ENCODE results near the gene BCL2L11. TPM values are rescaled to one million over a fixed set of nuclear protein-coding genes. Genes with fewer than 3 reads are reported as not detected.
A peak's percentile ranks its signal among the peaks of the same experiment; 100 is the strongest.

Gene BCL2L11
- total RNA-seq, 1 donor, result 2.2 TPM

DNA sequence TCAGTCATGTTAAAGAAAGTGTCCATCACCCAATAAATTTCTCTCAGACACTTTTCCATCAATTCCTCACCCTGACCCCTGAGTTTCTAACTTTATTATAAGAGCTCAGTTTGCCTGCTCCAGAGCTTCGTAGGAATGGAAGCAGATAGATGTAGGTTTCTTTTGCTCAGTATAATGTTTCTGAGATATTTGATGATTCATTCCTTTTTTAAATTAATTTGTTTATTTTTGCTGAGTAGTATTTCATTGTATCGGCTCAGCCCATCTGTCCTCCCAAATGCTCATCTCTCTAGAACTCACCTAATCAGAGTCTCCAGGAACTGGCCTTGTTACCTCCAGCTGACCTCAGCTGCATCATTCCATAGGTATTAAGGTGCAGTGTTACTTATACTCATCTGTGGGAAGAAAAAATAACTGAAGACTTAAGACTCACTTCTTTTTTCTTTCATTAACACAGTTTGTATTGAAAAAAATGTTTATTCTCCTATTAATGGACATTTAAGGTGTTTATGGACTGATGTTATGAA, 11.9 kb upstream of the BCL2L11 start:
- H3K4me3 ChIP-seq (ENCODE audit: low read depth, low read length), result no peak overlapping the region
- TF ChIP-seq, protein P1, sequence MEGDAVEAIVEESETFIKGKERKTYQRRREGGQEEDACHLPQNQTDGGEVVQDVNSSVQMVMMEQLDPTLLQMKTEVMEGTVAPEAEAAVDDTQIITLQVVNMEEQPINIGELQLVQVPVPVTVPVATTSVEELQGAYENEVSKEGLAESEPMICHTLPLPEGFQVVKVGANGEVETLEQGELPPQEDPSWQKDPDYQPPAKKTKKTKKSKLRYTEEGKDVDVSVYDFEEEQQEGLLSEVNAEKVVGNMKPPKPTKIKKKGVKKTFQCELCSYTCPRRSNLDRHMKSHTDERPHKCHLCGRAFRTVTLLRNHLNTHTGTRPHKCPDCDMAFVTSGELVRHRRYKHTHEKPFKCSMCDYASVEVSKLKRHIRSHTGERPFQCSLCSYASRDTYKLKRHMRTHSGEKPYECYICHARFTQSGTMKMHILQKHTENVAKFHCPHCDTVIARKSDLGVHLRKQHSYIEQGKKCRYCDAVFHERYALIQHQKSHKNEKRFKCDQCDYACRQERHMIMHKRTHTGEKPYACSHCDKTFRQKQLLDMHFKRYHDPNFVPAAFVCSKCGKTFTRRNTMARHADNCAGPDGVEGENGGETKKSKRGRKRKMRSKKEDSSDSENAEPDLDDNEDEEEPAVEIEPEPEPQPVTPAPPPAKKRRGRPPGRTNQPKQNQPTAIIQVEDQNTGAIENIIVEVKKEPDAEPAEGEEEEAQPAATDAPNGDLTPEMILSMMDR (IDR thresholded peaks at IDR 0.05; ENCODE audit: insufficient read depth, low read length), result no peak
- DNase-seq (ENCODE audit: low read depth), result no peak

DNA sequence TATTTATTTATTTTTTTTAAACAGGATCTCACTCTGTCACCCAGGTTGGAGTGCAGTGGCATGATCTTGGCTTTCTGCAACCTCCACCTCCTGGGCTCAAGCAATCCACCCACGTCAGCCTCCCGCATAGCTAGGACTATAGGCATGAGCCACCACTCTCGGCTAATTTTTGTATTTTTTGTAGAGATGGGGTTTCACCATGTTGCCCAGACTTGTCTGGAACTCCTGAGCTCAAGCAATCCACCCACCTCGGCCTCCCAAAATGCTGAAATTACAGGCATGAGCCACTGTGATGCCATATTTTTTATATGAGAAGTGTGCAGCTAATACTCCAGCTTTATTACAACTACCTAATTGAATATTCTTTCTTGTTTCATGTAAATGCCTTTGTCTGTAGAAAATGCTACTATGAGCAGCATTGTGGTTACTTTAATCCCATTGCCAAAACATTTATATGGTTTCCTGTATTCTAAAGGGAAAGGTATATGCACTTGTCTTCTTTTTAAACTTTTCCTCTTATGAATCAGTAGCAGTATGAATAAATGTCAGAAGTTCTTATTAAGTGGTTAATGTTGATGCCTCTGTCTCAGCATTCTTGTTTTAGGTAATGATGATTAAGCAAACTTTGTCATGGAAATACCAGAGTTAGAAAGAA, 9.5 kb upstream of the BCL2L11 start:
- H3K4me3 ChIP-seq (ENCODE audit: low read depth, low read length), result no peak overlapping the region
- DNase-seq (ENCODE audit: low read depth), result no peak
- TF ChIP-seq, protein P1 (IDR thresholded peaks at IDR 0.05; ENCODE audit: insufficient read depth, low read length), result no peak

DNA sequence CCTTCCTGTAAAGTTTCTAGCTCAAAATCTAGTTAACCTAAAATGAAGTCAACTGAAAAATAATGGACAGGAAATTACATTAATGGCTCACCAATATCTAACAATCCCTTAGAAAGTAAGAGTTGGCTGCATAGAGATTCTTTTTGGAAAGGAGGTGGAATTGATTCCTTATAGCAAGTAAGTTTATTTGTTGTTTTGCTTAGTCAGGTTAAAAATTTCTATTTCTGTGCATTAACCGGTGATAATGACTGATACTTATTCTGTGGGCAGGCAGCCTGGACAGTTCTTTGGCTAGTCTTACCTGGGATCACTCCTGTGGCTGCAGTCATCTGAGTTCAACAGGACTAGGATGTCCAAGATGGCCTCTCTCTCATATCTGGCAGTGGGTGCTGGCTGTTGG, 6.9 kb upstream of the BCL2L11 start:
- TF ChIP-seq, protein P1 (IDR thresholded peaks at IDR 0.05; ENCODE audit: insufficient read depth, low read length), result no peak
- H3K4me3 ChIP-seq (ENCODE audit: low read depth, low read length), result no peak overlapping the region
- DNase-seq (ENCODE audit: low read depth), result no peak

DNA sequence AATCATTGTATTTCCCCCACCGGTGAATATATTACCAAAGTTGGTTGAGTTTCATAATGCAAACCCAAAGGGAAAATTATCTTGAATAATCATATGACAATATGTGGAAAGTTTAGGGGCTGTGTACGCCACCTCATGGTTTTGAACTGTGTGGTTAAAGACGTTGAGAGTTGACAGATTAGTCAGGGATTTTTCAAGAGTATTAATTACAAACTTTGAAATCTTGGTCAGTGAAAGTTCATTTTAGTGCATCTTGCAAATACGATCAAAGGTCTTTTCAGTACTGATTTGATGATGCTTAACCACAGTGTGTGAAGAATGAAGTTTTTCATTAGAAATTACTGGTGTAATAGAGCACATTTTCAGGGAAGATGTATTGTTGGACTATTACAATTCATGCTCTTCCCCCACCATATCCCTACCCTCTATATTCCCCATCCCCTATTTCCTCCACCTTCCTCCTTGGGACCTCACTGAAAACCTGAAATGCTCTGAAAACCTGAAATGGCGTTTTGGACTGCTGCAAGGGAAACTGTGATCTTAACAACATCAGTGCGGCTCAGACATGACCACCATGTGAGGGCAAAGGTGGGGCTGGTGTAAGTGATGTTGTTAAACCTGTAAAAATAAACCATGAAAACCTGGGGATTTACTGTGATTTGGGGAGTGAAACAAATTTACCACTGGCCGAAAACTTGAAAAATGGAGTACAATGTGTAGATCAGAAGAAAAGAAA, 4.5 kb upstream of the BCL2L11 start:
- TF ChIP-seq, protein P1 (IDR thresholded peaks at IDR 0.05; ENCODE audit: insufficient read depth, low read length), result no peak
- no peak overlapping the region for H3K4me3 ChIP-seq (ENCODE audit: low read depth, low read length)
- DNase-seq (ENCODE audit: low read depth), result no peak

DNA sequence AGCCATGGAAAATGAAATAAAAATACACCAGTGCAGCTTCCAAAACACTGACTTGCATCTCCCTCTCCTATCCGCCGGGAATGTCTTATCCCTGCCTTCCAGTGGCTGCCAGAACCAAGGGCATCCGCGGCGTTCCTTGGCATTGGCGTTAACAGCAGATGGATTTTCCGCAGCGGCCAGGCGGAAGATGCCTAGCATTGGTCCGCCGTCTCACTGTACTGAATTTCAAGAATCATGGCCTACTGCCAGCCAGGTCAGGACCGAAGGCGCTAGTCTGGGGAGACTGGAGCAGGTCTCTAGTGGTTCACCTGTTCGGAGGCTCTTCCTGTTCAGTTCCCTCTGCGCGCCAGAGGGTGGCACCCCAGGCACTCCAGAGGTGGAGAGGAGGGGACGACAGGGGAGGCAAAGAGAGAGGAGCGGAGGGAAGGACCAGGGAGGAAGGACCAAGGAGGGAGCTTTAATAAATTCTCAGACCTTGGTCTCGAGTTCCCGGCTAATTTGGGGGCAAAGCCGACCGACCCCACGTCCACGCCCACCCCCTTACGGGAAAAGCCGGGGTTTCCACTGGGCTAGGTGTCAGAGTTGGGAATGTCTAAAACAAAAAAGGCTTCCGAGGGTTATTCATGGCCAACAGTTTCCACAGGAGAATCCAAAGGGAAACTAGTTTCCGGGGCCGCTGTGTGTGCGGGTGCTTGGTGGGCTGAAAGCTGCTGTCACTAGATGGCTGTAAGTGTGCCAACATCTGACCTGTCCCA, 3.7 kb upstream of the BCL2L11 start:
- peak overlapping the region; percentile 54 for H3K4me3 ChIP-seq (ENCODE audit: low read depth, low read length)
- TF ChIP-seq, protein P1 (IDR thresholded peaks at IDR 0.05; ENCODE audit: insufficient read depth, low read length), result peak; percentile 89
- peak; percentile 67 for DNase-seq (ENCODE audit: low read depth)

DNA sequence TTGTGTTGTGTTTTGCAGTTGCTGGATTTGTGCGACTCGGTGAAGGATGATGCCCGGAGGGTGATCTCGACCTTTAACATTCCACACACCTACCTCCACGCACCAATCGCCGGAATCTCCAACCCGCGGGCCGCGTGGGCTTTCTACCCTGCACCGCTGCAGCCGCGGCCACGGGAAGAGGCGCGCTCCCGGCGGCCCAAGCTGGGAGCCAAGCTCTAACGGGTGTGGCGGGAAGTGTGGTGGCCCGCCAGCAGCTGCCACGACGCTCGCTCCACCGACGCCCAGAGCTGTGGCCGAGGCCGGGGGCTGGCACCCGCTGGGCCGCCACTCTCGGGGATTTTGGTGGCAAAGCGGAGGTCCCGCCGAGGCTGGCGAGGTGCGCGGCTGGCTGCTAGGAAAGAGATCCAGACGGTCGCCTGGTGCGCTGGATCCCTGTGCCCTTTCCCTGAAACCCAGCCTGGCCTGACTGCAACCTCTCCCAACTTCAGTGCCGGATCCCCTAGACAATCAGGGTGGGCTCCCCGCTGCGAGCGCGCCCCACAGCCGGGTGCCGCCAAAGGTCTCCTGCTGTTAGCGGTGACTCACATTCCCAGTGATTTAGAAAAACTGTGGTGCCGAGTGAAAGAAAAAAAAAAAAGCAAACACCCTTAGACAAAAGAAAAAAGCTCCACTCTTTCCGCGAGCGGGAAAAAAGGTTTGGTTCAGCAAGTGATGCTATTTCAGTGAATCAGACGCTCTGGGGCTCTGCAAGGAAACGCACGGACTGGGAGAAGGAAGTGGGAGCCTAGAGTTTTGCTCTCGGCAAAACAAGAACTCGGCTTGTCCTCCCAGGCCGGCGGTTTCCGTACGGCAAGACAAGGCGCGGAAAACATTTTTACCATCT, 2.9 kb upstream of the BCL2L11 start:
- TF ChIP-seq, protein P1 (IDR thresholded peaks at IDR 0.05; ENCODE audit: insufficient read depth, low read length), result no peak
- H3K4me3 ChIP-seq (ENCODE audit: low read depth, low read length), result peak overlapping the region; percentile 54
- DNase-seq (ENCODE audit: low read depth), result peak; percentile 61

Data from fibroblast of the aortic adventitia (primary cell).